Anterior cingulate cortex (tissue), 58 donors: ENCODE measurements around the gene PIK3CB.
A peak's percentile ranks its signal among the peaks of the same experiment; 100 is the strongest.

Experiments
- DNase-seq, 58 donors: peaks; one replicate each; lab custom pipeline; 2025; lab: John Stamatoyannopoulos, UW

The PIK3CB gene

GRCh38 chr3:138834596-138835396 is at the start of gene PIK3CB:
Gene PIK3CB (minus strand): TSS chr3:138834928. CDS start chr3:138759343, 75,585 bp downstream.
- peak; percentile 39 to 92 (median 83) for DNase-seq

- no peak for DNase-seq
Observed at GRCh38 chr3:138881233-138881632, 46.5 kb upstream of the PIK3CB start.

DNA sequence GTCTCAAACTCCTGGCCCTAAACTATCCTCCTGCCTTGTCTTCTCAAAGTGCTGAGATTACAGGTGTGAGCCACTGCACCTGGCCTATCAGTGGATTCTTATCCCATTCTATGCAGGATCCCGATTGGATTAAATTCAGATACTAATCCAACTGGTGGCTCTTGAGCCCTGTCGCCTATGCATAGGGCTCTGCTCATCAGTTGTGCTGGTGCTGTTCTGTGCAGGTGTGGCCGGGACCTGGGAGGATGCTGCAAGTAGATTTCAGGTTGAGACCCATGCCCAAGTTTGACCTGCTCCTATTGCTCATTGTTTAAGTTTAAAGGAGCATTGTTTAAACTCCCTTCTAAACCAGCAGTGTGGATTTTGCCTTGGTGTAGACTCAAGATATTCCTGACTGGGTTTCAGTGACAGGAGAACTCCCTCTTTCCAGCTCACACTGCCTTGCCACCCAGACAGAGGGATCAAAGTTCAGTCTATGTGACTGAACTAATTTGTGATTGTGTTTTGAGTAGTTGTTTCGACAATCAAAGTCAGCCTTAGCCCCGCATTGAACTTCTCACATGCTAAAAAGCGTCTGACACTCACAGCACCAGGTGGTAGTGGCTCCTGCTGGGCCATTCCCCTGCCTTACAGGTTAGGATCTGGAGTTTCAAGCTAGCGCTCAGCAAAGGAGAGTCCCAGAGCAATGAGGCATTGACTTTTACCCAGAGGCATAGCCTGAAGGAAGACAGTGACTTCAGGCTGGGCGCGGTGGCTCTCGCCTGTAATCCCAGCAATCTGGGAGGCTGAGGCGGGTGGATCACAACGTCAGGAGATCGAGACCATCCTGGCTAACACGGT is 45.0 kb upstream of the PIK3CB start:
- DNase-seq = no peak

GRCh38 chr3:138877226-138877625 is 42.5 kb upstream of the PIK3CB start:
- DNase-seq = no peak

- no peak for DNase-seq
Observed at GRCh38 chr3:138875754-138876664, 41.3 kb upstream of the PIK3CB start.

DNA sequence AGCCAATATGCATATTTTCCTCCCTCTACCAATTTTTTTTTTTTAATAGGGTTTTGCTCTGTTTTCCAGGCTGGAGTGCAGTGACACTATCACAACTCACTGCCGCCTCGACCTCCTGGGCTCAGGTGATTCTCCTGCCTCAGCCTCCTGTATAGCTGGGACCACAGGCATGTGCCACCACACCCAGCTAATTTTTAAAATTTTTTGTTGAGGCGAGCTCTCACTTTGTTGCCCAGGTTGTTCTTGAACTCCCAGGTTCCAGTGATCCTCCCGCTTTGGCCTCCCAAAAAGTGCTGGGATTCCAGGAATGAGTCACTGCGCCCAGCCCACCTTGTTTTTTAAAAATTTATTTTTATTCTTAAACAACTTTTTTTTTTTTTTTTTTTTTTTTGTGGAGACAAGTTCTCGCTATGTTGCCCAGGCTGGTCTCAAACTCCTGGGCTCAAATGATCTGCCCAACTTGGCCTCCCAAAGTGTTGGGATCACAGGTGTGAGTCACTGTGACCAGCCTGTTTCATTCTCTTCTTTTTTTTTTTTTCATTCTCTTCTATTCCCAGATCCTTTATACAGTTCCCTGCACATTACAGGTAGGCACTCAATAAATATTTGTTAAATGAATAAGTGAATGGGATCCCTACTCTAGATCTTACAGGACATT is 40.5 kb upstream of the PIK3CB start:
- no peak for DNase-seq

DNA sequence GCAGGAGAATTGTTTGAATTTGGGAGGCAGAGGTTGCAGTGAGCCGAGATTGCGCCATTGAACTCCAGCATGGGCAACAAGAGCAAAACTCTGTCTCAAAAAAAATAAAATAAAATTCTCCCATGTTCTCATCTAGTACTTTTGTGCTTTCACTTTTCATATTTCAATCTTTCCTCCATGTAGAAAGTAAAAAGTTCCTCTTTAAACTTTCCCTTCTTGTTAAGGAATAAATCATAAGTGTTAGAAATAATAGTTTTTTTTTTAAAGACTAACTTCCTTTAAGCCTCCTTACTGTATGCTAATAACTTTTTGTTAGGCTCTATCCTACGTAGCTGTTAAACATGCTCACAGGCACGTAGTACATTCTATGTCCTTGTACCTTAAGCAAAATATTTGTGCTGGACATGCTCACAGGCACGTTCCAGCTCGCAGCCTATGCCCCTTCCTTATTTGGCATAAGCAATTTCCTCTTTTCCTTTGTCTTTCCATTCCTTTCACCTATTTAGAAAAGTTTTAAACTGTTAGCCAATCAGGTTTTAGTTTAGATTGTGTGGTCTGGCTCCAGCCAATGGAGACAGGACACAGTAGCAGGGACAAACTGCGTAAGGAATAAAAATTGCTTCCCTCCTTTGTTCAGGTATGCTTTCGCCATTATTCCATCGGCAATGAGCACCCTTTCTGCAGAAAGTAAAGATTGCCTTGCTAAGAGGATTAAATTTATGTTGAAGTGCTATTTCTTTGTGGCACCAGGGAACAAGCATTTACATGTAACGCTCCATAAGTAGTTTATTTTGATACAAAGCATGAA is 38.9 kb upstream of the PIK3CB start:
- DNase-seq = no peak

DNA sequence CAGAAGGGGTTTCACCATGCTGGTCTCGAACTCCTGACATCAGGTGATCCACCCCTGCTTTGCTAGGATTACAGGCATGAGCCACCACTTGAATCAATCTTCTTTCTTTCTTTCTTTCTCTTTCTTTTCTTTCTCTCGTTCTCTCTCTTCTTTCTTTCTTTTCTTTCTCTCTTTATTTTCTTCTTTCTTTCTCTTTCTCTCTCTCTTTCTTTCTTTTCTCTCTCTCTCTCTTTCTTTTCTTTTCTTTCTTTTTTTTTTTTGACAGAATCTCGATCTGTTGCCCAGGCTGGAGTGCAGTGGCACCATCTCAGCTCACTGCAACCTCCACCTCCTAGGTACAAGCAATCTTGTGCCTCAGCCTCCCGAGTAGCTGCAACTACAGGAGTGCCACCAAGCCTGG is 37.9 kb upstream of the PIK3CB start:
- DNase-seq = no peak

DNA sequence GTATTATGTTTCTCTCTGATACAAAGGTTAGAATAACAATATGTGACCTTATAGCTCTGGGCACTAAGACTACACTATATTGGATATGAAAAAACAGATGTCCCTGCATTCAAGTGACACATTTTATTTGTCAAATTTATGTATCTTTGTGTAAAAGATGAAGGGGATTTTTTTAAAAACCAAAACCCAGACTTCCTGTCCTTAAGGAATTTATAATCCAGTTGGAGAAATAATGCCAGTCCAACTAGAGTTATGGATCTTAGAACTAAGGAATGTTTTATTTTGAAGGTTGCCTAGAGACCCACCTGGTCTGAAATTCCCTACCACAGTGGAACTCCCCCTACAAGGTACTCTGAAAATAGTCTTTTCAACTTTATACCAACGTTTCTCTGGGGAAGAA is 33.3 kb upstream of the PIK3CB start:
- DNase-seq = no peak

GRCh38 chr3:138863776-138864113 is 29.0 kb upstream of the PIK3CB start:
- DNase-seq = no peak

DNA sequence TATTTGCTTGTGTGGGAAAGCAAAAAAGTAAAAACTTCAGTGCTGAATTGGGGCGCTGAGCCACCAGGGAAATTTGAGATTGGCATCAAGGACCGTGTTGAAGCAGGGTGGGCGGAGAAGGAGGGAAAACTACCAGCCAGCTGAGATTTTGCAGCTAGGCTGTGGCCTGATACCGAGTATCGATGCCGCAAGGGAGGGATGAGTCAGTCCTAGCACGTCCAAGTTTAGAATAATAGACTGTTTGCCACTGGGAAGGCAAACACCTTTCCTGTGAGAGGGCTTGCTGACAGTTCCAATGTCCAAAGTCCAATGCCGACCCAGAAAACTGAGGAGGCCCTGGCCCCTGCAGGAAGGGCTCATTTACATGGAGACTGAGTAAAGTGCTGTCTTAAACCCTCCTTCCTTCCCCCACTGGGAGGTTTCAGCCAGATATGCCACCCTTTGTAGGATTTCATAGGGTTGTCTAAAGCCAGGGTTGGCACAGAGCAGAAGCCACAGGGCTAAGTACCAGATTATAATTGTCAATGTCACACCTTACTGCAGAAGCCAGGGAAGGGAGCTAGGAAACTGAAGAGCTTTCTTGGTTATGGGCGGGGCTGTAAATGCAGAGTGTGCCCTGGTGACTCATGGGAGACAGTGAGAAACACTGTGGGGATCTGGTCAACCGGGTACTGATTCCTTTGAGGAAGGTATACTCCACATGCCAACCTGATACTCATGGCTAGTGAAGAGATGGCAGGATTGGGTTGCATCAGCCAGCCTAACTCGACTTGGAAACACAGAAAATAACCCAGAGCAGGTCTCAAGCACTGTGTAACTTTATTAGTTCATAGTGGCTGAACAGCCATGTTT is 28.4 kb upstream of the PIK3CB start:
- peak in 43 of 58 donors; percentile 2 to 75 (median 19) for DNase-seq

DNA sequence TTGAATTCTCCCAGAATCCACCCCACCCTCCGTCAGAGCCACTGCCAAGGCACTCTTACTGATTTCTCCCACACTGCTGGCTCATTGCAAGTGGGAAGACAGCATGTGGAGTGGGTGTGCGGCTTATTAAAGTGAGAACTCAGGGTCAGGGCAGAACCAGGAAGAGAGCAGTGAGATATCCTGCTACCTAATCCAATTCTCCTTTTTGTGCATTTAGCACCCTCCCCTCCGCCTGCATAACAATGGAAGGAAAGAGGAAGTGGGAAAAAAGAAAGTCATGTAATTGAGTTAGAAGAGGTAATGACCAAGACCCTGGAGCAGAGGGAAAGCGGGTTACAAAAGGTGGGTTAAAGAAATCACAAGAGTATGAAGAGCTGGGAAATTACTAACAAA is 27.8 kb upstream of the PIK3CB start:
- DNase-seq = peak in 5 of 58 donors; percentile 0 to 18 (median 9)

GRCh38 chr3:138861798-138862197 is 27.1 kb upstream of the PIK3CB start:
- peak in 5 of 58 donors; percentile 2 to 14 (median 4) for DNase-seq

GRCh38 chr3:138856799-138857198 is 22.1 kb upstream of the PIK3CB start:
- no peak for DNase-seq

DNA sequence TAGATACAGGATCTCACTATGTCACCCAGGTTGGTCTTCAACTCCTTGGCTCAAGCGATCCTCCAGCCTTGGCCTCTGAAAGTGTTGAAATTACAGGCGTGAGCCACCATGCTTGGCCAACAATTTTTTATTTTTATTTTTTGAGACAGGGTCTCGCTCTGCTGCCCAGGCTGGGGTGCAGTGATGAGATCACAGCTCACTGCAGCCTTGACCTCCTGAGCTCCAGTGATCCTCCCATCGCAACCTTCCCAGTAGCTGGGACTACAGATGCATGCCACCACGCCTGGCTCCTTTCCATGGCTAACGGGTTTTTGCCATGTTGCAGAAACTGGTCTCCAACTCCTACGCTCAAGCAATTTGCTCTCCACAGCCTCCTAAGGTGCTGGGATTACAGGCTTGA is 20.2 kb upstream of the PIK3CB start:
- no peak for DNase-seq

GRCh38 chr3:138854204-138854603 is 19.5 kb upstream of the PIK3CB start:
- DNase-seq = no peak

- DNase-seq = peak in 1 of 58 donors; percentile 9
Observed at GRCh38 chr3:138850151-138850550, 15.4 kb upstream of the PIK3CB start.

- no peak for DNase-seq
Observed at GRCh38 chr3:138849222-138849940, 14.7 kb upstream of the PIK3CB start.
